MG63 (cell line): ENCODE measurements around the gene TGFBR1. TPM values are rescaled to one million over a fixed set of nuclear protein-coding genes. Genes with fewer than 3 reads are reported as not detected.

ENCODE experiments used
- DNase-seq: peaks from one replicate; pipeline ENCODE4 v3.0.0-alpha.2; 2020
- H3K27me3 ChIP-seq: fragments of 250-450 bp; sonication (Bioruptor Pico); 2 replicates; pipeline ENCODE4 v1.5.1; 2020; ENCODE audit warnings: mild to moderate bottlenecking, moderate library complexity
- H3K36me3 ChIP-seq: fragments of 250-450 bp; sonication (Bioruptor Pico); 2 replicates; pipeline ENCODE4 v1.5.1; 2020; ENCODE audit warnings: mild to moderate bottlenecking, moderate library complexity
- H3K4me3 ChIP-seq: fragments of 250-450 bp; sonication (Bioruptor Pico); 2 replicates; pipeline ENCODE4 v1.5.1; 2020; ENCODE audit warnings: mild to moderate bottlenecking, moderate library complexity
- H3K9me3 ChIP-seq: fragments of 250-450 bp; sonication (Bioruptor Pico); 2 replicates; pipeline ENCODE4 v1.5.1; 2020; ENCODE audit warnings: mild to moderate bottlenecking, moderate library complexity
- total RNA-seq: library from RNA; depleted of rRNA; stranded (reverse); fragments of >200 nt; shearing (Covaris generic); gene quantifications from 2 replicates; pipeline ENCODE4 v1.2.3, GENCODE V29; 2014; ENCODE audit warnings: low replicate concordance

TGFBR1 gene
- total RNA-seq, 1 experiment from 2014 or later = 19.1 TPM

DNA sequence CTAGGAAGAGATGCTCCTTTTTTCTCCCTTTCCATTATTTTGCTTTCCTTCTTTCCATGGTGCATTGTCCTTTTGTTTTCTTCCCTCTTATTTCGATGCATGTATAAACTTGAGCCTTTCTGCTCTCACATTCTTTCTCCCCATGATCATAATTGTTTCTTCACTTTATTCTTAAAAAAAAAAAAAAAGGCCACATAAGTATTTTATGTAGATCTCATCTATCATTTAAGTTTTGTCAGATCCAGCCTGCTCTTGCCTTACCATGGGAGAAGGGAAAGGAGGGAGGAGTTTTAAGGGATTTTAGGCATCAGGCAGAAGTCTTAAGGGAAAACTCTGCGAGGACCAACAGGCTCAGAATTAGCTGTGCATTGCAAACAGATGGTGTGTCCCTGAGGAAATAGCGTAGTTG lies 11.1 kb downstream of the TGFBR1 start:
- H3K36me3 ChIP-seq = no peaks in the 10 kb centered on the region; the same call in 1 of the 2 replicates
- no peak for DNase-seq
- H3K9me3 ChIP-seq = no peaks in the 10 kb centered on the region
- no peaks in the 10 kb centered on the region for H3K27me3 ChIP-seq
- no peak overlapping the region for H3K4me3 ChIP-seq

GRCh38 chr9:99118782-99119466 lies 14.0 kb downstream of the TGFBR1 start:
- Histone ChIP-seq H3K9me3 (no peaks in the 10 kb centered on the region), H3K36me3 (0 out of 2 replicates have a peak, but pooled peaks cover 2% of the 10 kb centered on the region), H3K4me3 (no peak overlapping the region), H3K27me3 (no peaks in the 10 kb centered on the region)
- DNase-seq = no peak

GRCh38 chr9:99119976-99120655 lies 15.2 kb downstream of the TGFBR1 start:
- H3K9me3 ChIP-seq = no peaks in the 10 kb centered on the region
- H3K36me3 ChIP-seq = peaks cover 5% of the 10 kb centered on the region
- no peaks in the 10 kb centered on the region for H3K27me3 ChIP-seq
- no peak for DNase-seq
- no peak overlapping the region for H3K4me3 ChIP-seq

DNA sequence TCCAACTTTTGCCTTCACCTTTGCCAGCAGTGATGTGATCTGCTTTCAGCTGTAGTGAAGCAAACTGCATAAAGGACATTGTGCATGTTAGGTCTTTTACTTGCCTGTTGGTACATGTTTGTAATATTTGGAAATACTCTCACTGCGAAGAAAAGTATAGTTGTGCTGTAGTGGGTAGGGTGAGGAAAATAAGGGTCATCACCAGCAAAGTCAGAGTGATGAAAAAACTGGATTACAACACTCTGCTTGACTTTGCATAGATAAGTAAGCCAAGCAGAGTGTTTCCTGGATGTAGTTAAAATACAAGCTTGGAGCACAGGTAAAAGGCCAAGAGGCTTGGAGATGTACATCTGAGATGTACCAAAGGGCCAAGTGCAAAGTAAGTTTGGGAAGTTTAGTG lies 16.7 kb downstream of the TGFBR1 start:
- Histone ChIP-seq H3K36me3 (peaks cover 5% of the 10 kb centered on the region), H3K27me3 (no peaks in the 10 kb centered on the region), H3K9me3 (no peaks in the 10 kb centered on the region), H3K4me3 (no peak overlapping the region)
- DNase-seq = no peak

DNA sequence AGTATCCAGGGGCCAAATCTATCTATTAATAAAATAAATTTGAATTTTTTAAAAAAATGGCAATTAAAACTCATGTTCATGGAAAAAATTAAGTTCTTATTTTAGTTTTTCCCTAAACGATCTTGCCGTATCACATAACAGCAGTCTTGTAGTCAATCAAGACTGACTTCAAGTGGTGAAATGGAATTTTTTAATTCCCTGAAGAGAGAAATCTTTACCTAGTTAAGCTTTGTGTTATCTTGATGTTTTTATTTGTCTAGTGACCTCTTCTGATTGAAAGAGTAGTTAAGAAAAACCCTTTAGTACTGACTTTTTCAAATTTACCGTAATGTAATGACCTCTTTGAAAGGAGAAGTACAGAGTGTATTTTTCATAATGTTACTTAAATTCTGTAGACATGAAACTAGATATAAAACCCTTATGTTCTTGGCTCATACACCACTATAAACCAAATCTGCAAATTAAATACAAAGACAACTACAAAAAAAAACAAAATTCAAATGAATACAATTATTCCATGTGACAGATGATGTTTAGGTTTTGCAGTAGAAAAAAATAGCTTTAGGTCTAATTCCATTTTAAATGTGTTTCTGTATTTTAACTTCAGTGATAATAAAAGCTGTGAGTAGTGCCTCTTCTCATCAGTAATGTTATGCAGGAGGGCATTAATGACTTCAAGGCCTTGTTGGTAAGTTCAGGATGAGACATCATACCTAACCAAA lies 19.8 kb downstream of the TGFBR1 start:
- Histone ChIP-seq H3K9me3 (no peaks in the 10 kb centered on the region; the same call in 1 of the 2 replicates), H3K36me3 (peaks cover 9% of the 10 kb centered on the region), H3K27me3 (no peaks in the 10 kb centered on the region)

DNA sequence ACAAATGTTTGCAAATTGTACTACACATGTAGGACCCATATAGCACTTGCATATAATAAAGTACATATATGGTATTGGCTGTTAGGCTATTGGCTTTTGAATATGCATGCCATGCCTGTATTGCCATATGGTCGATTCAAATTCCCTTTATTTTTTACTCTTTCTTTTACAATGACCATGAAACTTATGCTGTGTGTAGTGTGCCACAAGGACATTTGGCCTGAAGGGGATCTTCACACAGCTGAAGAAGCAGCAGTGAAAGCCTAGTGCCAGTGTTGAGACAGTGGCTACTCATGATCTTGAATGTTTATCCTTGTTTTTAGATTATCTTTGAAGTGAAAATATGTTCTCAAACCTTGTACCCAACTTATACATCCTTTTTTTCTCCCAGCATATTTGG lies 20.5 kb downstream of the TGFBR1 start:
- no peak for DNase-seq
- Histone ChIP-seq H3K9me3 (no peaks in the 10 kb centered on the region; the same call in 1 of the 2 replicates), H3K36me3 (peaks cover 9% of the 10 kb centered on the region), H3K27me3 (no peaks in the 10 kb centered on the region), H3K4me3 (no peak overlapping the region)

More for the DNA sequence above, 19.8 kb downstream of the TGFBR1 start:
- H3K4me3 ChIP-seq = no peak overlapping the region
- DNase-seq = no peak

DNA sequence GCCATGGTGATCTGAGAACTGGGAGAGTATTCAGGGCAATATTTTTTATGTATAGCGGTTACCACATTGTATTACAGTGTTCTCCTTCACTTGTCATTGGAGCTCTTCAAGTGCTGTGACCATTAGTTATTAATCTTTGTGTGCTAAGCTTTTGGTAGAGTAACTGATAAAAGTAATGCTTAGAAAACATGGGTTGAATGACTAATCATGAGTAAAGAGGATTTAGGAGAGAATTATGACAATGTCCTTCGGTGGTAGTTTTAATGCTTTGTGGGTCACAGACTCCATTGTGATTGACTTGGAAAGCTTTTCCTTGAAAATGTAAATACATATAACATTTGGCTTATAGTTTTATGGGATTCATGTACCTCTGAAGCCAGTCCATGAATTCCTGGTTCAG lies 21.4 kb downstream of the TGFBR1 start:
- no peaks in the 10 kb centered on the region; the same call in 1 of the 2 replicates for H3K9me3 ChIP-seq
- no peak for DNase-seq
- no peaks in the 10 kb centered on the region for H3K27me3 ChIP-seq
- H3K36me3 ChIP-seq = peaks cover 9% of the 10 kb centered on the region
- H3K4me3 ChIP-seq = no peak overlapping the region

DNA sequence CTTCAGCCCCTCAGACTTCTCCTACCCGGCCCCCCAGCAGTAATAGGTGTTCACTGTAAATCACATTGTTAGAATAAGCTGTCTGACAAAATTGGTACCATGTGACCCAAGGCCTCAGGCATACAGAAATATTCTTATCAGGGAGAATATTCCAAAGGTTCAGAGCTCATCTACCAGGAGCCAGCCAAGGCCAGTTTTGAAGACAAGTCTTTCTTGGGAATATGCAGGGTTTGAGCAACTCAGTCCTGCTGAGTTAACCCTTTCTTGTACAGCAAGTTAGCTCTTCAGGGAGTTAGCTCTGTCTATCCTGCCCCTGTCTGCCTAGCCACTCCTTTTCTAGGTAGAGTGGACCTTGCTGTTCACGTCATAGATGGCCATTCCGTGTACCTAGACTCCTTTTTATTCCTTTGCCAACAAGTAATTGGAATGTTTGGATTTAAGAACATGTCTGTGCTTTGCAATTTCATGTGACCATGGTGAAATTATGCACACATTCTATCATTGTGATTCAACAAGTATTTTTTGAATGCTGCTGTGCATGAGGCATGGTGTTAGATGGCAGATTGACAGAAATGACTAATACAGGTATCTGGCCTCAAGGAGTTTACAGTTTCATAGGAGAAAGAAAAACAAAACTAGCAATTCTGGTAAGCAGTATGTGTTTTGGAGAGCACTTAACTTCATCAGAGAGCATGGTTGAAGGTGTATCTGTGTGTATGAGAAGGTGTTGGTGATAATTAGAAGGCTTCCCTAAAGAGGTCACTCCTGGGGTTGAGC lies 22.6 kb downstream of the TGFBR1 start:
- Histone ChIP-seq H3K4me3 (no peak overlapping the region), H3K36me3 (peaks cover 8% of the 10 kb centered on the region), H3K27me3 (no peaks in the 10 kb centered on the region), H3K9me3 (no peaks in the 10 kb centered on the region; the same call in 1 of the 2 replicates)
- DNase-seq = no peak

GRCh38 chr9:99128133-99128406 lies 23.2 kb downstream of the TGFBR1 start:
- H3K4me3 ChIP-seq = no peak overlapping the region
- DNase-seq = no peak
- peaks cover 12% of the 10 kb centered on the region for H3K36me3 ChIP-seq
- no peaks in the 10 kb centered on the region; the same call in 1 of the 2 replicates for H3K9me3 ChIP-seq
- no peaks in the 10 kb centered on the region for H3K27me3 ChIP-seq

- H3K9me3 ChIP-seq = no peaks in the 10 kb centered on the region; the same call in 1 of the 2 replicates
- DNase-seq = no peak
- H3K36me3 ChIP-seq = peaks cover 12% of the 10 kb centered on the region
- no peaks in the 10 kb centered on the region for H3K27me3 ChIP-seq
- no peak overlapping the region for H3K4me3 ChIP-seq
These were observed 24.2 kb downstream of the TGFBR1 start for GRCh38 chr9:99129091-99129490.

DNA sequence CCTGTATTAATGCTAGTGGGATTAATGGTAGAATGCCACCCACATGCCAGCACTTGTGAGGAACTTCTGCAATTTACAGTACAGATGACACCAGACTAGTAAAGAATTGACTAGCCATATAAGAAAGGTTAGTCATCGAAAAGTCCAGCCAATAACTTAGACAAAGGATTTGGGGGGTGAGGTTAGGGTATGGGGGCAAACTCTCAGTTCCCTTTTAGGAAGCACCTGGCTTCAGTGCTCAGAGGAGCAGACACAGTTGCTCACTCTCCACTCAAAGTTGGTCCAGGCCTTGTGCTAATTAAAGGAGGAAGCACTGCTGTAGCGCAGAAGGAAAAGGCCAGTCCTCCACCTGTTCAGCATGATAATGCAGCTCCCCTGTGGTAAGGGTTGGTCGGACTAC lies 25.2 kb downstream of the TGFBR1 start:
- DNase-seq = no peak
- no peaks in the 10 kb centered on the region; the same call in 1 of the 2 replicates for H3K9me3 ChIP-seq
- no peaks in the 10 kb centered on the region for H3K27me3 ChIP-seq
- H3K36me3 ChIP-seq = peaks cover 9% of the 10 kb centered on the region
- H3K4me3 ChIP-seq = no peak overlapping the region

DNA sequence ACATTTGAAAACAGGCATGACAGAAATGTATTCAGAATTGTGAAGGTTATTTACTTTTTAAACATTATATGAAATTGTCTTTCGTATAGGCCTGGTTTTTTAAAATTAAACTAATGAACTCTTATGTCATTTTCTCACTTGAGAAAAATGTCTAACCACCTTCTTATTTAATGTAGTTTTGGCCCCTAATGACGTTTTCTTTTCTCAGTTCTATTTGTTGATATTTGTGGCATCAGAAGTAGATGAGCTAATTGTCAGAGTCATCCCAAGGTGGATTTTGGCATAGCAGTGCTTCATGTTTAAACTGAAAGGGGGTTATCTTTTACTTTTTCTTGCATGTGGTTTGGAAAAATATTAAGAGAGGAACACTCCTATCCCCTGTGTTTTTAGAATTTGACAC lies 28.2 kb downstream of the TGFBR1 start:
- no peak for DNase-seq
- no peaks in the 10 kb centered on the region for H3K27me3 ChIP-seq
- peaks cover 5% of the 10 kb centered on the region for H3K36me3 ChIP-seq
- no peak overlapping the region for H3K4me3 ChIP-seq
- H3K9me3 ChIP-seq = no peaks in the 10 kb centered on the region; the same call in 1 of the 2 replicates

- Histone ChIP-seq H3K36me3 (peaks cover 12% of the 10 kb centered on the region), H3K4me3 (no peak overlapping the region), H3K9me3 (no peaks in the 10 kb centered on the region; the same call in 1 of the 2 replicates), H3K27me3 (no peaks in the 10 kb centered on the region)
- no peak for DNase-seq
These were observed 30.0 kb downstream of the TGFBR1 start for GRCh38 chr9:99134893-99135341.

DNA sequence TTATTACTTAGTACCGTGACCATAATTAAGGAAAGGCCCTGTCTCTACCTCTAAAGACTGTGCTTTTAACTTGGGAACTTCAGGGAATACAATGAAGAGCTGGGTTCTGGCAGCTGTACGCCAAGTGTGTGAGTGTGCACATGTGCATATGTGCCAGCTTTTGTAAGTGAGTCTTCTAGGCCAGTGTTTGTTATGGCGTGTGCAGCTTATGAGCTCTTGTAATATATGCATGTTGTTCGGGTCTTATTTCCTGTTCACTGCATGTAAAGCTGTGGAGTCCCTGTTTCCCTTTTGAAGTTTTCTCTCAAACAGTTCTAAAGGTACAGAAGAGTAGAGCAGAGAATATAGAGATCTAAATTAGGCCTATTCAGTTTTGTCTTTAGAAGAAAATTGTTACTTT lies 30.5 kb downstream of the TGFBR1 start:
- no peak overlapping the region for H3K4me3 ChIP-seq
- H3K9me3 ChIP-seq = no peaks in the 10 kb centered on the region; the same call in 1 of the 2 replicates
- DNase-seq = no peak
- no peaks in the 10 kb centered on the region for H3K27me3 ChIP-seq
- peaks cover 15% of the 10 kb centered on the region for H3K36me3 ChIP-seq

DNA sequence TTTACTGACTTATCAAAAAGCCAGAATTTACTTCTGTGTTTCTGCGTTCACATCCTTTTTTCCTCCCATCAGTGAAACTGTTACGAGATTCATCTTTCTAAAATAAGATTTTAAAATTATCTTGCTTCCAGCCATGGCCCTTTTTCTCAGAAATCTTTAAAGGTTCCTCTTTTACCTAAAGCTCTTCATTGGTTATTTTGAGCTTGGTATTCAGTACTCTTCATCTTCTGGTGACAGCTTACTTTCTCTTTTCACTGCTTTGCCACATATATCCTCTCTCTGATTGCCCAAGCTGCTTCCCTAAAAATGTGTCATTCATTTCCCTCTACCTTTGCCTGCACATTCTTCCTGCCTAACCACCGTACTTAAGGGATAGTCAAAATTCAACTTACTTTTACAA lies 32.3 kb downstream of the TGFBR1 start:
- Histone ChIP-seq H3K9me3 (no peaks in the 10 kb centered on the region; the same call in 1 of the 2 replicates), H3K36me3 (peaks cover 18% of the 10 kb centered on the region), H3K4me3 (no peak overlapping the region), H3K27me3 (no peaks in the 10 kb centered on the region)
- no peak for DNase-seq

- DNase-seq = no peak
- H3K36me3 ChIP-seq = peaks cover 16% of the 10 kb centered on the region
- H3K4me3 ChIP-seq = no peak overlapping the region
- no peaks in the 10 kb centered on the region for H3K27me3 ChIP-seq
- H3K9me3 ChIP-seq = no peaks in the 10 kb centered on the region; the same call in 1 of the 2 replicates
These were observed 33.0 kb downstream of the TGFBR1 start for GRCh38 chr9:99137891-99138290.
